Hematopoietic multipotent progenitor cell treated with erythropoietin and hydrocortisone succinate and interleukin-3 and kit ligand, for 6 days (in vitro differentiated cells): ENCODE measurements around the gene FGFR1OP2.
A peak's percentile ranks its signal among the peaks of the same experiment; 100 is the strongest.
"Not testable (repeated sequence)": the region's sequence is repeated elsewhere in the genome, so short reads cannot be mapped to it uniquely, and the experiment has no call there.

Experiments used
- DNase-seq: peaks from one replicate; pipeline ENCODE4 v3.0.0-alpha.2; 2015

The FGFR1OP2 gene

GRCh38 chr12:26937863-26938700 lies at the start of gene FGFR1OP2, which contains the start of gene INTS13:
Gene FGFR1OP2, plus strand, starts transcription at chr12:26938470. Its CDS starts 15,689 bp downstream, at chr12:26954159.
Gene INTS13, minus strand, starts transcription at chr12:26937981. Its CDS starts 1,178 bp downstream, at chr12:26936803.
- DNase-seq, result peak; percentile 100

GRCh38 chr12:26890784-26891183 lies 47.5 kb upstream of the FGFR1OP2 start:
- no peak for DNase-seq

GRCh38 chr12:26891704-26892103 lies 46.6 kb upstream of the FGFR1OP2 start:
- DNase-seq, result no peak

GRCh38 chr12:26895672-26896071 lies 42.6 kb upstream of the FGFR1OP2 start:
- no peak for DNase-seq

GRCh38 chr12:26896913-26897312 lies 41.4 kb upstream of the FGFR1OP2 start:
- DNase-seq, result no peak

- not testable (repeated sequence) for DNase-seq
These were observed 34.9 kb upstream of the FGFR1OP2 start for GRCh38 chr12:26903396-26903795.

GRCh38 chr12:26906024-26906423 lies 32.2 kb upstream of the FGFR1OP2 start:
- DNase-seq, result no peak

GRCh38 chr12:26906704-26907103 lies 31.6 kb upstream of the FGFR1OP2 start:
- DNase-seq, result peak; percentile 46

- DNase-seq, result no peak
These were observed 19.7 kb upstream of the FGFR1OP2 start for GRCh38 chr12:26918321-26919215.

- no peak for DNase-seq
These were observed 19.1 kb upstream of the FGFR1OP2 start for GRCh38 chr12:26919216-26919555.

- DNase-seq, result no peak
These were observed 16.4 kb upstream of the FGFR1OP2 start for GRCh38 chr12:26921886-26922285.

- DNase-seq, result no peak
These were observed 9.6 kb upstream of the FGFR1OP2 start for GRCh38 chr12:26928661-26929060.

- DNase-seq, result no peak
These were observed 8.7 kb upstream of the FGFR1OP2 start for GRCh38 chr12:26929590-26929989.

GRCh38 chr12:26935636-26936378 lies 2.5 kb upstream of the FGFR1OP2 start:
- peak; percentile 41 for DNase-seq

- DNase-seq, result peak; percentile 31
These were observed 1.5 kb upstream of the FGFR1OP2 start for GRCh38 chr12:26936559-26937442.

- DNase-seq, result peak; percentile 48
These were observed 817 bp upstream of the FGFR1OP2 start for GRCh38 chr12:26937443-26937862.

- peak; percentile 48 for DNase-seq
These were observed 412 bp downstream of the FGFR1OP2 start for GRCh38 chr12:26938701-26939062.

- DNase-seq, result peak; percentile 45
These were observed 1.0 kb downstream of the FGFR1OP2 start for GRCh38 chr12:26939192-26939832.

- DNase-seq, result peak; percentile 61
These were observed 1.7 kb downstream of the FGFR1OP2 start for GRCh38 chr12:26939953-26940352.

- DNase-seq, result peak; percentile 90
These were observed 2.4 kb downstream of the FGFR1OP2 start for GRCh38 chr12:26940516-26941214.

GRCh38 chr12:26941215-26941594 lies 2.9 kb downstream of the FGFR1OP2 start:
- DNase-seq, result peak; percentile 43
